Measurements from ENCODE around the gene ATL2.
"Not testable (repeated sequence)": the region's sequence is repeated elsewhere in the genome, so short reads cannot be mapped to it uniquely, and the experiment has no call there.

The ATL2 gene

DNA sequence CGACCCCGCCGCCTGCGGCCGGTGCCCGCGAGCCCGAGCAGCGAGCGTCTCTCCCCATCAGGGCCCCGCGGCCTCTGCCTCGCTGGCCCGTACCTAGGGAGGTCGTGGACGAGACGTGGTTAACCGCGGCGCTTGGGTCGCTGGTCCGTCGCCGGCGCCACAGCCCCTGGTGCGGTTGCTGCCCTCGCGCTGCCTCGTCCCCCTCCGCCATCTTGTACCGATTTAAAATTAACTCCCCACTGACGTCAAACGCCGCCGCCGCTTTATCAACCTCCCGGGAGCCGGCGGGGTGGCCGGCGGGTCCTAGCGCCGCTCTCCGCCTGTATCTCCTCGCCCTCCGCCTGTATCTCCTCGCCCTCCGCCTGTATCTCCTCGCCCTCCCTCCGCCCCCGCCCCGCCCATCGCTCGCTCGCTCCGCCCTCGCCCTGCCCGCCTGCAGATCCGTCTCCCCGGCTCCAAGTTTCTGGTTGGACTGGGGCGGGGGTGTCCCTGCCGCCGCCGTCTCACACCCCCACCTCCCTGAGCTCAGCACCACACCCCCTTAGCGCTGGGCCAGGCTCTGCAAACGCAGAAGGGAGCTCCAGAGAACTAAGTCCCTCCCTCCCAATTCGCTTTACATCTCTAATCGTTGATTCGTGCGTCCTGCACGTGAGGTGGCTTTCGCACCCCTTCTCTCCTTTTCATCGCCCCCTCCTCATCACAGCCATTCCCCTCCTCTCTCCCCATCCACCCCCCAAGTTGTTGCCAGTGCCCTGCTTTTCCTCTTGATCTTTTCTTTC is at the start of gene ATL2:
ATL2 (minus strand) TSS at position 224 of the 779 bp plus-strand sequence; CDS start at position 211, 13 bp downstream.
- peak; percentile 92 for DNase-seq

DNA sequence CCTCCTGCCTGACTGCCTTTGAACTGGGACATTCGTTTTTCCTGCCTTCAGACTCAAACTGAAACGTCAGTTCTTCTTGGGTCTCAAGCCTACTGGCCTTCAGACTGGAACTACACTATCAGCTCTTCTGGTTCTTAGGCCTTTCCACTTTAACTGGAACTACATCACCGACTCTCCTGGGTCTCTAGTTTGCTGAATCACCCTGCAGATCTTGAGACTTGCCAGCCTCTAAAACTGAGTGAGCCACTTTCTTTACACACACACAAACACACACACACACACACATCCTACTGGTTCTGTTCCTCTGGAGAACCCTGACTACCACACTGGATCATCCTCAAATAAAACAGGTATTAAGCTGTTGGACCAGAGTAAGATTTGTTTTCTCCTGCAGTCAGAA is 46.7 kb upstream of the ATL2 start:
- no peak for DNase-seq

DNA sequence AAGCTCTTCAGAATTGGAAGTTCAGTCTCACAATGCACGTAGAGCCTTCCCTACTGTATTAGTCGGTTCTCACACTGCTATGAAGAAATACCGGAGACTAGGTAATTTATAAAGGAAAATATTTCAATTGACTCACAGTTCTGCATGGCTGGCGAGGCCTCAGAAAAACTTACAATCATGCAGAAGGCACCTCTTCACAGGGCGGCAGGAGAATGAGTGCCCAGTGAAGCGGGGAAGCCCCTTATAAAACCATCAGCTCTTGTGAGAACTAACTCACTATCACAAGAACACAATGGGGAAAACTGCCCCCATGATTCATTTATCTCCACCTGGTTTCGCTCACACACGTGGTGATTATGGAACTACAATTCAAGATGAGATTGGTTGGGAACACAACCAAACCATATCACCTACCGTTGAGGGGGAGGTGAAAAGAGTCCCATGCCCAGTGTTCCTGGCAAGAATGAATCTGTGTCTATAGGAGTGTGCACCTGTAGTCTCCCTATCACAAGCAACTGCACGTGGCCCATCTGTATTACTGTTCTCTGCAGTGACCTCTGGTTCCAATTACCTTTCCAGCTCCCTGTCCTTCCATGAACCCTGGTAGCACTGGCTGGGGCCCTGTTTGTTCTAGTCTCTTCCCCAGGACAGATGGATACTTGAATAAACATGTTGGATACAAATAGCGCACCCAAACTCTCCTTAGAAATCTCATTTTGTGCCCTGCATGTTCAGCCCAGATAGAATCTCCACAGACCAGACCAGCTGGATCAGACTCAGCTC is 44.4 kb upstream of the ATL2 start:
- DNase-seq: no peak

DNA sequence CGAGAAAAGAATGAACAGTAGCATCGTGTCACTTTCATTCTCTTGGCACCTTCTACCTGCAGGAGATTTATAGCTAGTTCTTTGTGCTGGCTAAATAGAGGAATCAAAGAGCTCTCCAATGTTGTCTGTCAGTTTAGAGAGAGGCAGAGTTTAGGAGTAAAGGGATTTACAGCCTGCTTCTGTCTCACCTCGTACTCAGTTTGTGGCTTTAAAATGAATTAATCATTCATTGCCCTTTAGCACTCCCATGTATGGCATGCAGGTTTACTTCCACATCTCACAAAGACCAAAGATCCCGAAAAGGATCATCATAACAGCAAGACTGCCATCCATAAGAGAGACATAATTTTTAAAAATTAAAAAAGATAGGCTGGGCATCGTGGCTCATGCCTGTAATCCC is 42.4 kb upstream of the ATL2 start:
- no peak for DNase-seq

DNA sequence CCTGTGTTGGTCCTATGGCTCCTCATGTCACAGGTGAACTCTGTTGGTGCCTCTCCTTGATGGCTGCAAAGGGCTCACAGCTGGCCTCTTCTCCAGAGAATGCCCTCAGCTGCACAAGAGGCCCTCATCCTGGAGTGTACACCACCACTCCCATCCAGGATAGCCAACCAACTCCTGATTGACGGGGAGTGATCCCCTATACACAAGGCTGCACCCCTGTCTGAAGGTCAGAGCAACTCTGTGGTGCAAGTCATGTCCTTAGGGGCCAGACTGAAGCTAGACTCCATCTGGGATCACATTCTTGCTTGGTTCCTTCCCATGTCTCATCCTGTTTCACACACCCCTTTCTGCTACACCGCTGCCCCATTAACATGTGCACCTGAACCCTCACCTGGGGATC is 41.7 kb upstream of the ATL2 start:
- DNase-seq: no peak

GRCh38 chr2:38417745-38418689 is 40.9 kb upstream of the ATL2 start:
- no peak for DNase-seq

DNA sequence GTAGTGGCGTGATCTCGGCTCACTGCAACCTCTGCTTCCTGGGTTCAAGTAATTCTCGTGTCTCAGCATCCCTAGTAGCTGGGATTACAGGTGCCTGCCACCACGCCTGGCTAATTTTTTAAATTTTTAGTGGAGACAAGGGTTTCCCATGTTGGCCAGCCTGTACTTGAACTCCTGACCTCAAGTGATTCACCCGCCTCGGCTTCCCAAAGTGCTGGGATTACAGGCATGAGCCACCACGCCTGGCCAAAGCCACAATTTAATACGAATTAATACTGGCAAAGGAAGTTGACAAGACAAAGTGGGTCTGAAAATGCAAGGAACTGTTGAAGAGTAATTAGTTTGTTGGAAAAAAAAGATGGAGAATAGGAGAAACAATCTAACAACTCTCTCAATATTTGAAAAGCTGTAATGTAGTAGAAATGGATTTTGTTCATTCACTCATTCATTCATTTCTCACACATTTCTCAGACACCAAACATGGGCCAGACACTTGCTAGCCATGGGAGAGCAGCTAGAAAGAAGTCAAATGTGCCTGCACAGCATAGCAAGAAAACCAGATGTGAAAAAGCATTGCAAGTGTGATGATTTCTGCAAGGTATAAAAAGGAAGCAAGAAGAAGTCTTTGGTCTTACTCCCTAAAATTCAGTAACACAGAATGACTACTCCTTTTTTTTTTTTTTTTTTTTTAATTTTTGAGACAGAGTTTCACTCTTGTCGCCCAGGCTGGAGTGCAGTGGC is 39.4 kb upstream of the ATL2 start:
- DNase-seq: no peak

GRCh38 chr2:38415728-38416291 is 38.7 kb upstream of the ATL2 start:
- DNase-seq: no peak

GRCh38 chr2:38415023-38415422 is 38.0 kb upstream of the ATL2 start:
- no peak for DNase-seq

- not testable (repeated sequence) for DNase-seq
Measured at GRCh38 chr2:38412235-38412871, 35.3 kb upstream of the ATL2 start.

DNA sequence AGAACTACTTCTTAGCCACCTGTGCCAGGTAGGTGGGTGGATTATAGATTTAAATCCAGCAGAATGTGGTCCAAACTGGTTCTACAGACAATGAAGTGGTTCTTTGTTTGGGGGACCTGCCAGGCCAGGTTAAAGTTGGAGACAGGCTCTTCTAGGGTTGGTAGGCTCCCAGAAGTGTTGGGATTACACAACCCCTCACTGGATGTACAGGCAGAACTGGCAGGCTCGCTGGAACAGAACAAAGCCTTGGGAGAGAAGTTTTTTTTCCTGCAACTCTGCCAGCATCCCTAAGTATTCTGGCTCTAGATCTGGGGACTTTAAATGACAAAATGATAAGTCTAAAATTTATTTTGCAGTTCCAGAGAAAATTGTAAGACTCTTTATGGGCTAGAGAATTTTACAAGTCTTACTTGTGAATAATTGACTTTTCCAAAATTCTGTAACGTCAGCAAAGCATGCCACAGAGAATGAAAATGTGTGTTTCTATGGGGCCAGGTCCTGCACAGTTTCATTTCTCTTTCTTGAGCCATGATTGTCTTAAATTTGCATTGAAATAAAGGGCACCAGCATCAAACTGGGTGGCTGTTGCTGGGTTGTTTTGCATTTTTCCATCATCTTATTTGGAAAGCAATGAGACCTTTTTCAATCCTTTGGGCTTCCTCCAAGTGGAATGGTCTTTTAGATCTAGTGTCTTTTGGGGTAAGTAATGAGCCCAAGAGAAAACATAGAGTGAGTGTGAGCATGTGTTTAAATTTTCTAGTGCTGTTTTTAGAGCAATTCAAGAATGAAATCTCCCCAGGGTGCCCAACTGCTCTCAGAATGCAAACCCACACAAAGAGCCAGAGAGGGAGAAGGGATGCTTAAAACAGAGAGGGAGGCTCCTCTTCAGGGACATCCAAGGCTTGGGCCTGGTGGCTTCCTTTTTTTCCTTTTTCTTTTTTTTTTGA is 32.4 kb upstream of the ATL2 start:
- no peak for DNase-seq

DNA sequence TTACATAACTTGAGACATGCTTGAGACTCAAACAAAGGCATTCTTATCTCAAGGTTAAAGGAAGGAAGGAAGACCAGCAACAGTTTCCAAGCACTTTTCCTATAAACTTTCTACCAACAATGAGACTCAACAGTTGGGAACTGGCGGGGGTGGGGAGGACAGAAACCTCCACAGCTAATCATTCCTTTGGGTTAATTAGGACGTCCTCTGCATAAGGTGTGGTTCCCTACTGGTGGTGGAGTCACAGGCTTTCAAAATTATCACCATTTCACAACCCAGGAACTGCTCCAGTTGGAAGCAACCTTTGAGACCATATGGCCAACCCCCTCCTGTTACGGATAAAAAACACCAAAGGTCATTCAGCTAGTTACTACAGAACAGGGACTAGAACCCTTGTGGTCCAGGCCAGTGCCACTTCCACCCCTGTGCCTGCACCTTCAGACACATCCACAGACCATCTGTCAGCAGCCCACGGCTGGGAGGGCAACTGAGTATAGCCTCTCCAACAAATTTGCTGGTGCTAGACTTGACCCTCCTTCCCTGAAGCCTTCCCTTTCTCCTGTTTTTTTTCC is 30.1 kb upstream of the ATL2 start:
- no peak for DNase-seq

DNA sequence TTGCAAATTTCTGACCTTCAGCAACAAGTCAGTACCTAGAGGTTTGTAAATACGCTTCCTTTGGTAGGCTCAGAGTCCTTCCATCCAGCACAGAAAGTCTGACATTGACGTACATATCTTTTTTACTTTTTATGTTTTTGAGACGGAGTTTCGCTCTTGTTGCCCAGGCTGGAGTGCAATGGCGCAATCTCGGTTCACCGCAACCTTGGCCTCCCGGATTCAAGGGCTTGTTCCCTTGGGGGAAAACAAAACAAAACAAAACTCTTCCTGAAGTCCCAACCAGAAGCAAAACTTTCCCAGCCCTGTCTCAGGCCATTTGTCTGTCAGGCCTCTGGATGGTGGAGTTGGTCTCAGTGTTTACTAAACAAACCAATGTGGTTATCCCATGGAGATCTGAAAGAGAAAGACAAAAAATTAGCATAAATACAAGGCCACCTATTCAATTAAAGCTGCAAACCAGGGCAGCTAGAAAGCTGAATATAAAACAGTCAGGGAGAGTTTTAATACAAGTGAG is 29.6 kb upstream of the ATL2 start:
- no peak for DNase-seq

GRCh38 chr2:38405917-38406596 is 29.0 kb upstream of the ATL2 start:
- DNase-seq: no peak

- no peak for DNase-seq
Measured at GRCh38 chr2:38400513-38400912, 23.4 kb upstream of the ATL2 start.

DNA sequence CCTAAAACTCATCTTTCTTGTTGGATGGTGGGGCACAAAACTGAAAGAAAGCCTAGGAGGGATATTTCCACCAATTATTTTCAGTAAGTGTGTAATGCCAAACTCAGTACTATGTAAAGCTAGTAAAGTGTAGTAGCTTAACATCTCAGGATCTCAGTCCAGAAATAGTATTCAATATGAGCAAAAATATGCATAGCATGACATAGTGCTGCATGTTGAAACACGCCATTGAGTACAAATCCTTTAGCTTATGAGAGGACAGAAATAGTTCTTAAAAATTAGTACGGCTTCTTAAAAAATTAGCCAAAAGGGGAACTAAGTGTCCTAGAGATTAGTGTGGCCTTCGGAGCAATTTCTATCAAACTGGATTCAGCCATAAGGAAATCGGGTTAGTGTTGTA is 21.7 kb upstream of the ATL2 start:
- no peak for DNase-seq

GRCh38 chr2:38394903-38395341 is 17.8 kb upstream of the ATL2 start:
- DNase-seq: no peak

DNA sequence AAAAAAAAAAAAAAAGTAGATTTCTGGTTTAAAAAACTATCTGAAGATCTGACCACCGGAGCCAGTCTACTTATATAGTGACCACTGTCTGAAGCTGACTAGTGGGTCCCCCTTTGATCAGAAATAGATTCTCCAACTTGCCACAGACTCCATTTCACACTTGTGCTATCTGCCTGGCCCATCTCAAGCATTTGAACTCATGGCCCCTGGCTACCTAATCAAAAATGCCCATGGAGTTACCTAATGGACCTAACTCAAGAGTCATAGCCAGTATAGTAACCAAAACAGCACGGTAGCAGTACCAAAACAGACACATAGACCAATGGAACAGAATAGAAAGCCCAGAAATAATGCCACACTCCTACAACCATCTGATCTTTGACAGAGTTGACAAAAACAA is 17.0 kb upstream of the ATL2 start:
- no peak for DNase-seq

GRCh38 chr2:38390947-38391346 is 13.9 kb upstream of the ATL2 start:
- DNase-seq: no peak
